GM18508 (cell line): Measurements from ENCODE around the gene GCSH.
A peak's percentile ranks its signal among the peaks of the same experiment; 100 is the strongest.
"Not testable (repeated sequence)": the region's sequence is repeated elsewhere in the genome, so short reads cannot be mapped to it uniquely, and the experiment has no call there.

Source experiments
- ATAC-seq: cut with Tn5 transposase; IDR thresholded peaks from one replicate; pipeline ENCODE4 v1.9.1; 2021; ENCODE audit warnings: moderate number of reproducible peaks; ENCODE audit not compliant: insufficient read depth, unreplicated experiment

GCSH gene

DNA sequence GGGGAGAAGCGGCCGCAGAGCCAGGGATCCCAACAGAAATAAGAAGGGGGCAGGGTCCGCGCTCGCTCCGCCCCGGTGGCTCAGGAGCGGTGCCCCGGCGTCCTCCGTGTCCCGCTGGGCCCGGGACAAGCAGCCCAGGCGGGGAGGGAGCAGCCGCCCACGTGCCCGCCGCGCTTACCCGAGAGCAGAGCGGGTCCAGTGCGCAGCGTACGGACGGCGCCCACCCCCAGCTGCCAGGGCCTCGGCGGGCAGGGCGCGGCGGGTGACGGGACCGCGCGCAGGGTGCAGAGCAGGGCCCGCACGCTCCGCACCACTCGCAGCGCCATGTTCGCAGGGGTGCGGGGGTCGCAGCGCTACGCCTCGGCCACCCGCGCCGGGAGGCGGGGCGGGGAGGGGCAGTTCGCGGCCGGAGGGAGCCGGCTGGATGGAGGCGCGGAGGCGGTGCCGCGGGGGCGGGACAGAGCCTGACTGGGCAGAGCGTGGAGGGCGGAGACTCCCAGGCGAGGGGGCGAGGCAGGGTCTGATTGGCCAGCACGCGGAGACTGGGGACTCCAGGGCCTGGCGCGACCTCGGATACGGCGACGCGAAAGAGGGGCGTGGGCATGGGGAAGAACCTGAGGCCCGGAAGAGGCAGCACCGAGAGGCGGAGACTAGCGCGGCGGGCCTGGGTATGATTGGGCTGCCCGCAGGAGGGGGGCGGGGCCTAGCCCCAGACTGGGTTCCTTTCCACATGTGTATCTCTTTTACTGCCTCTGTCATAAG, at the start of gene GCSH:
GCSH (minus strand) TSS at position 443 of the 762 bp plus-strand sequence; CDS start at position 326, 117 bp downstream.
- ATAC-seq = peak; percentile 91

- ATAC-seq = no peak
These were observed 47.8 kb upstream of the GCSH start for GRCh38 chr16:81143921-81144471.

DNA sequence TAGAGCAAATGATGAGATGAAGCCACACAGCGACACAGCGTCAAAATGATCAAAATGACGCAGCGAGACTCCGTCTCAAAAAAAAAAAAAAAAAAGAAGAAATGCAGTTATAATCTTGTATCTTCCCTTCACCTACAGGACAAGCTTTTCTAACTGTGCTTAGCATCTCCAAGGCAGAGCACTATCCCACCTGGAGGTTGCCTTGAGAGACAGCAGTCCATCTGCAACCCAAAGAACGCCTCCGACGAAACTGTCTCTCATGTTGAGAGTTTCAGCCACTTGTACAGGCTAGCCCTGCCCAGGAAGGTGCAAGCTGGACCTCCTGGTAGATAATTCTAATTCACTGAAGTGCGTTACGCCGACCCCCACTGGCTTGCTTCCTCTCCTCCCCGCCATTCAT, 46.7 kb upstream of the GCSH start:
- ATAC-seq = no peak

DNA sequence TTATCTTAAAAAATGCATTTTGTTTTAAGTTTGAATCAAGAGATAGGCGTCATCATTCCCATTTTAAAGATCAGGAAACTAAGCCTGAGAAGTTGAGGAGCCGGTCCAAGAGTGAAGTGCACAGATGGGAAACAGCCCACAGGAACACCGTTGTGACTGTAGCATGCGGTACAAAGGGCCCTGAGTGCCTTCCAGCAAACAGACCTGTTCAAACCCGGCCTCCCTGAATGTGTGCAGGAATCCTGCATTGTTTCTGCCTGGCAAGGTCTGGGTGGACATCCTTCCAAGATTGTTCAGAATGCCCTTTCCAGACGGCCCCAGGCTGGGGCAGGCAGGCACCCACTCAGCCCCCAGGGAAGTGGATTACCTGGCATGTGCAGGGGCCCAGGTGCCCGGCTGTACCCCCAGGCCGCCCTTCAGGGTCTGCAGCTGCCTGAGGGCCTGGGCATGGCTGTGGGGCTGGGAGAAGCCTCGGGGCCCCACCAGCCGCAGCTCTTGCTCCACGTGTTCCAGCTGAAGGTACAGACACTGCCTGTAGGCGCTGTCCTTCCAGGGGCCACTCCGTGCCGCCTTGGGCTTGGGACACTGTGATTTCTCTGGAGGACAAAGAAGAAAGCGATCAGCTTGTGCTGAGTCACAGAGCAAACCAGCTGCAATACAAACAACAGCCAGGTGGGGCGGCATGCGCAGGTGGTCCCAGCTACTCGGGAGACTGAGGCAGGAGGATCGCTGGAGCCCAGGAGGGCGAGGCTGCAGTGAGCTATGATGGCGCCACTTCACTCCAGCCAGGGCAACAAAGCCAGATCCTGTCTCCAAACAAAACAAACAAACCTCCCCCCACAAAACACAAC, 45.0 kb upstream of the GCSH start:
- ATAC-seq = no peak

DNA sequence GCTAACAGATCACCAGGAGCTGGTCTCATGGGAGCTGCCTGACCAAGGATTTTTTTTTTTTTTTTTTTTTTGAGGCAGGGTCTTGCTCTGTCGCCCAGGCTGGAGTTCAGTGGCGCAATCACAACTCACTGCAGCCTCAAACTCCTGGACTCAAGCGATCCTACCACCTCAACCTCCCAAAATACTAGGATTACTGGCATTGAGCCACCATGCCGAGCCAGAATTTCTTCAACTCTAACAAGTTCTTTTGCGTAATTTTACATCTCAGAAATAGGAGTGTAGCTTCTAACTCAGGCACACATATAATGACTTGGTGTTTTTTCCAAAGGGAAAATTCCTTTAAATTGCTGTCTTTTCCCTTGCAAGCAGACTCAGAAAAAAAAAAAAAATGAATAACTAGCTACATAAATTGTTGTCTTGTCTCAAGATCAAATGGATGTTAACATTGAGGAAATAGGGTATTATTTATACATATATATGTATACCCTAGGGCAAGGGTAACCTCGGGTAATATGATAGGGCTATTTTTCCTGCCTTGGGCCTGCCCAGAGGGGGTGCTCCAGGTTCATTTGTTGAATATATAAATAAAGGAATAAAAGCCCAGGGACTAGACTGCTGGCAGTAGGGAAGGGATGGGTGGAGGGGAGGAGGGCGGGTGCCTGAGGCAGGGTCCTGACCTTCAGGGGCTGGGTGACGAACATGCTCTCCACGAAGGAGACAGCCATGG, 42.8 kb upstream of the GCSH start:
- ATAC-seq = no peak

DNA sequence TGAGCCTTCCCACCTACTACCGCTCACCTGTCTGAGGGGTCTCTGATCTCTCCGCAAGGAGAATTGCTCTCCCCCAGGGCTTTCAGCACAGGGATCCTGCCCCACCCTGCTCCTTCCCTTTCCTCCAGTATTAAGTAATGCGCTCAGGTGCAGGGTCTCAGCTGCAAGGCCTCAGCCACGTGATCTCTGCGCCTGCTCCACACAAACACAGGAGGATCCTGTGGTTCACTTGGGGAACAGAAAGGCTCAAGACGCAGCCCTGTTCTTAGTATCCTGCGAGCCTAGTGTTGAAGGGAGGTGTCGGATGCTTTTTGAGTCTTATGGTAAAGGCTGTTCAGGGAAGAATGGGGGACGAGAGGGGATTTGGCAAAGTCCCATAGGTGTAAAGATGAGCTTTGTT, 41.6 kb upstream of the GCSH start:
- ATAC-seq = no peak

GRCh38 chr16:81136390-81137335, 40.5 kb upstream of the GCSH start:
- ATAC-seq = no peak

- no peak for ATAC-seq
These were observed 33.9 kb upstream of the GCSH start for GRCh38 chr16:81130126-81130525.

- ATAC-seq = no peak
These were observed 32.7 kb upstream of the GCSH start for GRCh38 chr16:81128726-81129524.

- ATAC-seq = no peak
These were observed 30.9 kb upstream of the GCSH start for GRCh38 chr16:81127051-81127450.

DNA sequence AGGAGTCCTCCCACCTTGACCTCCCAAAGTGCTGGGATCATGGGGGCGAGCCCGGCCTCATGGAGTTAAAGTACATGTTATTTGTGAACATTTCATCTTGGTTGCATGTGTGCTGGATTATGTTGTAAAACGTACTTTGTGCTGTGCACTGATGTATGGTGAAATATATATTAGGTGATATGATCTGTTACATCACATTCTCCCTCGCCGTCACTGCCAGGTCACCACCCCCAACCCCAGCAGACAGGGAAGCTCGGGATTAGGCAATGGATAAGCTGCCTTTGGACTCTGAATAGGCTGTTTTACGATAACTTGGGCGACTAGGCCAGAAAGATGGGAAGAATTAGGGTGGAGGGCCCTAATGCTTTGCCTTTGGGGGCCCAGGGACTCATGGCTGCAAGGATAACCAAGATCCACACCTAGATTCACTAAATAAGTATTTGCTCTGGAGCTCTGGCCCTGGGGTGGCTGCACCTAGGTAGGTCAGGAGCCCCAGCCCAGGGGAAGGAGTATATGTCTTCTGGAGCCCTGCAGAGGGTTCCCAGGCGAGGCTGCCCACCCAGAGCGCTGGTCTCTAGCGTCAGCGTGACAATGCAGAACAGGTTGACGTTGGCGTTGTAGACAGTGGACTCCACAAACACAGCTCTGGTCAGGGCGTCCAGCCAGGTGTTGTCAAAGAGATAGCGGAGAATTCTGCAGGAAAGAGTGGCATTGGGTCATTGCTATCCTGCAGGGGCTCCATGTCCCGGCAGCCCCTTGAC, 27.1 kb upstream of the GCSH start:
- ATAC-seq = no peak

DNA sequence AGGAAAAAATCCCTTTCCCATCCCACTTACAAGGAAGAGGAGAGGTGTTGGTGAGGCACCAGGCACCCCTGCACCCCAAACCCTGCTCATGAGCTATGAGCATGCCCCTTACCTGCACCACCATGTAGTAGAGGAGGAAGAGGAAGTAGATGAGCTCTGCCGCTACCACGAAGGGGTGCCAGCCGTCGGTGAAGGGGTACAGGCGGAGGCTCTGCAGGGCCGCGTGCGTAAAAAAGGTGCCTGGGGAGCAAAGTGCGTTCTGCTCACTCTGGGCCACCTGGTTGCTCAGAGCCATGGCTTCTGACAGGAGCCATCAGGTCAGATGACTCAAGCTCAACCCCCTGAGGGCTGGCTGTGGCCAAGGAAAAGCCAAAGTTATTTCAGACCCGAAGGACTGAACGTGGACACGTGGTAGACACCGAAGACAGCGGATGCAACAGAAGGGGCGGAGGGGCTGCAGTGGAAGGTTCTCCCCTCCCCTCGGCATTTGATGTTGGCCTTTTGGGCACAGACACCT, 25.3 kb upstream of the GCSH start:
- no peak for ATAC-seq

DNA sequence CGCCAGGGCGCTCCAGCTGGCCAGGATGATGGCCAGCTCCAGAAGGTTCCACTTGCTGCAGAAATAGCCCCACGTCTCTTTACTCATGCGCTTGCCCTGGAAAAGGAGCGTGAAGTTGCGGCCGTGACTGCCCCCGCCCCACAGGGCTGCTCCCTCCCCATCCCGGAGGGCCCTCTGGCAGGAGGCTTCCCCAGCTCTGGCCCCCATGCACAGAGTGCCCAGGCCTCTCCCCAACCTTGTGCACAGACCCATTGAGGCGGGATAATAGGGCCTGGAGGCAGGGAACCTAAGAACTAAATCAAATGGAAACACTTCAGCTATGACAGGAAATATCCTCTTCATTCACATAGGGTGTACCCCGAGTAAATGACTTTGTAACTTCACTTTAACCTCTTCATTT, 21.2 kb upstream of the GCSH start:
- ATAC-seq = no peak

GRCh38 chr16:81116285-81116684, 20.1 kb upstream of the GCSH start:
- ATAC-seq = no peak

DNA sequence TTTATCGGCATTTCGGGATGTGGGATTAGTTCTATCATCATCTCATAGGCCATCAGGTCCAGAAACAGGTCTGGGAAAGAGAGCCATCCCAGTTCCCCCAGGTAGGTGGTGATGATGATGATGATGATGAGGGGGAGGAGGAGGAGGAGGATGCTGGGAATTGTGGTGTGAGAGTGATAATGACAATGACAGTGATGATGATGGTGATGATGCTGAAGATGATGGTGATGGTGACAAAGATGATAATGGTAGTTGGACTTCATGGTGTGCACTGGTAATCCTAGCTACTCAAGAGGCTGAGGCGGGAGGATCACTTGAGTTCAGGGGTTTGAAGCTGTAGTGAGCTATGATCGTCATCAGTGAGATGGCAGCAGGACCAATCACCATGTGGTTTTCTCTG, 16.3 kb upstream of the GCSH start:
- no peak for ATAC-seq

DNA sequence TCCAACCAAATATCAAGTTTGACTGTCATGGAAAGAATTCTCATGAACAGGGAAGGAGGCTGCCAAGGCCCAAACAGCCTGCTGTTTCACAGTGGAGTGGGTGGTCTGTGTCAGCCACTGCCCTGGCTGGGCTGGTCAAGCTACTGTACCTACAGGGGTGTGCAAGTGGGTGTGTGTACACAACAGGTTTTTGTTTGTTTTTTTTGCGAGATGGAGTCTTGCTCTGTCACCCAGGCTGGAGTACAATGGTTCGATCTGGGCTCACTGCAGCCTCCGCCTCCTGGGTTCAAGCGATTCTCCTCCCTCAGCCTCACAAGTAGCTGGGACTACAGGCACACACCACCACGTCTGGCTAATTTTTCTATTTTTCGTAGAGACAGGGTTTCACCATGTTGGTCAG, 13.1 kb upstream of the GCSH start:
- not testable (repeated sequence) for ATAC-seq

DNA sequence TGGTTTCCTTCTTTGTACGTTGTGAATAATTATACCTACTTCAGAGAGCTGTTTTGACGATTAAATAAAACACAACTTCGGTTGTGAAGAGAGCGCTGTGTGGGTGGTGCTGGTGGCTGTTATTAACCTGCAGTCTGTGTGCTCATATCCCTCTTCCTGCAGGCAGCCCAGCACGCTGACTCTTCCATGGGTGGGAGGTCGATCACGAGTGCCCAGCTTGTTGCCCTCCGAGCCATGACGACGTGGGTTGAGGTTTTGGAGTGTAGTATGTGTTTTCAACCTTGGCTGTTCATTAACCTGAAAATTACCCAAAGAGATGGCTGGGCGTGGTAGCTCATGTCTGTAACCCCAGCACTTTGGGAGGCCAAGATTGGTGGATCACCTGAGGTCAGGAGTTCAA, 11.3 kb upstream of the GCSH start:
- no peak for ATAC-seq
